ENCODE data around the gene PAK5.

PAK5 gene

DNA sequence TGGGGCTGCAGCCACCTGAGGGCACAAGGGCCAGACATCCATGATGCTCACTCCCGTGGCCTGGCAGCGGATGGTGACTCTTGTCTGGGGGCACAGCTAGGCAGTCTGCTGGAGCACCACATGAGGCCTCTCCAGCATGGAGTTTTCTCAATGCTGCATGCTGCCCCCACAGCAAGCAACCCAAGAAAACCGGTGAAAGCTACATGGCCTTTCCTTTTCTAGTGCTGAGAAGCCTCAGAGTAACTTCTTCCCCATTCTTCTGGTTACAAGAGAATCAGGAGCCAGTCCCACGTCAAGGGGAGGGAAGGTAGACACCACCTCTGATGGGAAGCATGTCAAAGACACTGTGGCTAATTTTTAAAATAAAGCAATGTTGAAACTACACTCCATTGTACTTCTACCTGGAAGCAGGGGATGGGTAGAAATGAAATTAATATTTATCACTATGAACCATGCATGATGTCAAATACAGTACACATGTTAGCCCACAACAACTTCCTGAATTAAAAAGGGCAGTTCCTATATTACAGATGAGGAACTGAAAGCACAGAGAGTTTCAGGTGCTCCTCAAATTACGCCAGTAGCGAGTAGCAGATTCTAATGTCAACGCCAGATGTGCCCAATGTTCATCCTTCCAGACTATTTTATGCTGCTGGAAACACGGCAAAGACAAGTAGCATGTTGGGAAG, 223.0 kb downstream of the PAK5 start:
- DNase-seq: no peak

DNA sequence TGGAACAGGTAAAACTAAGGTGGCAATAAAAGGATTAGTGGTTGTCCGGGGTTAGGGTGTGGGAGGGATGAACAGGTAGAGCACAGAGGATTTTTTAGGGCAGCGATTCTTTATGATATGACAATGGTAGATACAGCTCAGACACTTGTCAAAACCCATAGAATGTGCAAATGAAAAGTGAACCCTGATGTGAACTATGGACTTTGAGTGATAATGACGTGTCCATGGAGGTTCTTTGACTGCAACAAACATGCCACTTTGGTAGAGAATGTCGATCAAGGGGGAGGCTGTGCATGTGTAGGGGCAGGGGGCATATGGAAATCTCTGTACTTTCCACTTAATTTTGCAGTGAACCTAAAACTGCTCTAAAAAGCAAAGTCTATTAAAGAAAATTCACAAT, 223.8 kb downstream of the PAK5 start:
- no peak for DNase-seq

DNA sequence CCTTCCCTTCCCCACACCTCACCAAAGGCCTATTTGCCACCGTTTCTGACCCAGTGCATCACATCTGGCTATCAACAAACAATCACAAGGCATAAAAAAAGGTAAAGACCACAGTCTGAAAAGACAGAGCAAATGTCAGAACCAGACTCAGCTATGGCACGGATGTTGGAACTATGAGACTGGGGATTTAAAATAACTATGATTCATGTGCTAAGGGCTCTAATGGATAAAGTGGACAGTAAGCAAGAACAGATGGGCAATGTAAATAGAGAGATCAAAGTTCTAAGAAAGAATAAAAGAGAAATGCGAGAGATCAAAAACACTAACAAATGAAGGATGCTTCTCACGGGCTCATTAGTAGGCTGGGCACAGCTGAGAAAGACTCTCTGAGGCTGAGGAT, 225.0 kb downstream of the PAK5 start:
- DNase-seq: no peak

DNA sequence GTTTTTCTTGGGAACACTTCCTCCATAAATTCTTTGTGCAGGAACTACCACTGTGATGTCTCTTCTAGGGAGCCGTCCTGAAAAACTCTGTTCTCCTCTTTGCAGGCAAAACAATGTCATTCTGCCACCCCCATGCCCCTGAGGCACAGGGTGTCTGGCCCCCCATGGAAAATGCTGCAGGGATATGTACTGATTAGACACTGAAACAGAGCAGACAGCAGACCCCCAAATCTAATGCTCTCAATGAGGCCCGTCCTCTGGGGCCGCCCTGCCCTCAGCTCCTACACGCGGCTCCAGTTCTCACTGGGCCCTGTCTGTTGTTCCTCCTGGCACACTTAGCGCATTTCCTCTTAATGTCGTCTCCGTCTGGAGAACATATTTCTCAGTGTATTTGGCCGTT, 227.0 kb downstream of the PAK5 start:
- DNase-seq: no peak

DNA sequence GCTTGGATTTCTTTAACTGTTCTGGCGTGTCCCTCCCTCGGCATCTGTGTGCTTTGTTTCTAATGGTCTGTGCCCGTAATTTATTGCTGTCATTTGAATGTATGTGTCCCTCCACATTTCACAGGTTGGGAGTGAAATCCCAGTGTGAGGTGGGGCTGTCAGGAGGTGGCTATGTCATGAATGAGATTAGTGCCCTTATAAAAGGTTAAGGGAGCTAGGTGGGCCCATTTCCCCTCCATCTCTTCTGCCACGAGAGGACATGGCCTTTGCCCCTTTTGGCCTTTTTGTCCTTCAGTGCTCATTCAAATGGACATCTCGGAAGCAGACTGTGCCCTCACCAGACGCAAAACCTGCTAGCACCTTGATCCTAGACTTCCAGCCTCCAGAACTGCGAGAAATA, 228.2 kb downstream of the PAK5 start:
- DNase-seq: no peak

DNA sequence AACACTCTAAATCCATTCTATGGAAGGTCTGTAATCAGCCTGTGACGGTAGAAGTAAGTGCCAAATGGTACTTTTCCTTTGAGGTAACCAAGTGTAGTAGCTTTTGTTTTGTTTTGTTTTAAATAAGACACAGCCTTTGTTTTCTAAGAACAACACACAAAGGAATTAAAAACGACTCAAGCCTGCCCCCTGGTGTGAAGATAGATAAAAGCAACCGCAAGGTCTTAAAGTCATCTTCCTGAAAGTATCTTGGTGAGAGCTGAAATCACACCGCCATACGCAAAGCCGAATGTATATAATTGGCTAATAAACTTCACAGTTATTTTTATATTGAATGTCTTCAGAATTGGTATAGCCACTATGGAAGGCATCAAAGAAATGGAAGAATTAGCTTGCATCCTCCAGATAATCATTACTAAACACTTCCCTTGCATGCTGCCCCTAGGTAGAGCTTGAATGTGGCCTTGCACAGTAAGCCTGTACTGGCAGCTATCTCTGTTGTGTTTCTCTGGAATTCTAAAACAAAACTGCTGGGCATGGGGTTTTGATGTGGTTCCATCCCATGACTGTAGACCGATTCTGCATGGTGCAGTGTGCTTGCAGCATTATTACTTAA, 228.9 kb downstream of the PAK5 start:
- peak; percentile 70 for DNase-seq

DNA sequence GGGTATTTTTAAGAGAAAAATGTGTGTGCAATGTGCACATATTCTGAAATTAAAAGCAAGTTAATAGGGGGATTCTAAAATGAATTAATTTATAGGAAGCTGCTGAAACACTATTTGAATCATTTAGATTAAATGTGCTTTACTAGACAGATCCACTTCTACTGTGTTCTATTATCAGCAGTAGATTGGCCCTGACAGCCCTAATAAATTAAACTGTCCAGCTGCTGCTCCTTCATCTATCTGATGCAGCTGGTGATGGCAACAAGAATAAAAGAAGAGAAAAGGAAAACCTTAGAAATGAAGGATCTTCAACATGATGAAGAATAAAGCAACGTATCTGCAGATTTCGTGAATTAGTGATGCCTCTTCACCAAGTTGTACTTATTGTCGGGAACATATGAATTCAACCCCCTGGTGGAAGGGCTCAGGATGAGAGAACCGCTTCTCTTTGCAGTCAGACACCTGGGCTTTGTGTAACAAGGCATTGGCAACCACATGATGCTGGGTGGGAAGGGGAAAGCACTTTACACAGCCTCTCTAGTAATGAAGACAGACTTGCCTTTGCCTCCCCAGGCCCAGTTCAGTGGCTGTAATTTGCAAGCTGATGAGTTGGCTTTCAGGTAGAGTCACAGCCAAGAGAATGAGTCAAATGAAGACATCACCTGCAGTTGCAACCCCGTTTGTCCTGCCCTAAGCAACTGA, 230.1 kb downstream of the PAK5 start:
- no peak for DNase-seq

DNA sequence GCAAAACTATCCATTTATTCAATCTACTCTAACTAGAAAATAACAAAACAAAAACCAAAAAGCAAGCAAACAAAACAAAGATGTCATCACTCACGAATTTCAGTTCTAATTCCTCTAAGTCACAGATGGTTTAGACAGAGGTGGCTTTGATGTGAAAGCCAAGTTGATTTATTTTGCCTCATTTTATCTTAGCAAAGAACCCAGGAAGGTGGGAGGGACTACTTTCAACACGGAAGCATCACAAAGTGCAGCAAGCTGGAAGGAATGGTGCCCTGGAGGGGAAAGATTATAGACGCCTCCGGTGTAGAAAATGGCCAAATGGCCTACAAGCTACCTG, 236.1 kb downstream of the PAK5 start:
- DNase-seq: no peak

DNA sequence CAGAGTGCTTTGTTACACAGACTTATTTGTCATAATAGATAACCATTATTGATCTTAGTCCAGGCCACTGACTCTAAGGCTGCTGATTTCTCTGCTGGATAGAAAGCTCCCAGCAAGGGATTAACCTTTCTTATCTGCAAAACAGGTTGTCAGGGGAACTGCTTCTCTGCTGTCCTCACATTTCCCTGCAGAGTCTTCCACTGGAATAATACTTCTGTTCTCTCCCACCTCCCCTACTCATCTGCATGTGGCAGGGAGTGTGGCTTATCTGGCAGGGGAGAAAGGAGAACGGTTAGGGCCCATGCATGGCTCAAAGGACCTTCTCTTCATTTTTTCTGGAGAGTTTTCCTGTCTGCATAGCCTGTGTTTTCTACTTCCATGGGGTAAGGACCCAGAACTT, 238.3 kb downstream of the PAK5 start:
- no peak for DNase-seq

DNA sequence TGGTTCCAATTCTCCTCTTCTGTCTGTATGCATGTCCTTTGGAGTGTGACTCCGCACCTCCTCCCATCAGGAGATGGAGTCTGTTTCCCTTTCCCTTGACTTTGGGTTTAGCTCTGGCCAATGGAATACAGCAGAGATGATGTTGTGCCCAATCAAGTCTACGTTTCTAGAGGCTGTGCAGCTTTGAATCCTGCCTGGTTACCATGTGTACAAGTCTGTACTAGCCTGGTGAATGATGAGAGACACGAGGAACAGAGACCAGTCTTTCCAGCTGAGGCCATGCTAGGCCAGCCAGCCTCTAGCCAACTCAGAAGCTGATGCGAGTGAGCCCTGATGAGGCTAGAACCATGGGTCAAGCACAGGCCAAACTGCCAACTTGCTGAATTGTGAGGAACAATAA, 241.3 kb downstream of the PAK5 start:
- DNase-seq: no peak

DNA sequence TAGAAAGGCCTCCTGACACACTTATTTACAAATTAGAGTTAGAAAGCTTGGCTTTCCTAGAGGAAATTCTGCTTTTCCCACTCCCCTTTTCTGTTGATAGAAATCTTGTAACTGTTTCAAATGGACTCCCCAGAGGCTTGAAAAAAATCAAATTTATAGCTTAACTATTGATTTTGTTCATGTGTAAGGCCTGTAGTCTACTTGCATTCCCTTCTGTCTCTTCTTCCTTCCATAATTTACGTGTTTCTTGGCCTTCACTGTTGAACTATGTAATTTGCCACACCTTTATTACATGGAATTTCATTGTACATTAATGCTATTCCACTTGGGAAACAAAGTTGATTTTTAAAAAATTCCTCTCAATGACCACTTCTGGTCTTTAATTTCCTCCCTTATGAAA, 243.1 kb downstream of the PAK5 start:
- DNase-seq: no peak

DNA sequence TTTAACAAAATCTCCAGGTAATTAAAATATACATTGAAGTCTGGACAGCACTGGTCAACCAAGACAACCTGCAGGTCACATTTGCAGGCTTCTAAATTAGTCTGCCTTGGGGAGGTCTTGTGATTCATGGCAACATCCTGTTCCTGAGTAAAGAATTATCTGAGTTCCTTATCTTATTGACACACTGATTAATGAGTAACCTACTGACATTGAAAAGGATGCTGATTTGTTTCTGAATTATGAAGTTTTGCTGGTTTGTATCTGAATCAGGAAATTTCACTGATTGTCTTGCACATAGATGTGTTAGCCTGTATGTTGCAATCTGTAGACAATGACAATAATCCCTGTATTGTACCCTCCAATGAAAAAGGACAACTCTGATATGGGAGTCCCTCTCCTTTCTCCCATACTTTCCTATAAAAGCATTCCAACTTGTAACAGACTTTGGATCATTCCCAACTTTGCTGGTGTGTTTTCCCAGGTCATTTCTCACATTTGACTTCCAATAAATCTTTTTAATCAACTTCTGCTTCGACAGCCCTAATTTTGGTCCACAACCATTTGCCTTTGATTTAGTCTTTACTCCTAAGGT, 244.5 kb downstream of the PAK5 start:
- no peak for DNase-seq

DNA sequence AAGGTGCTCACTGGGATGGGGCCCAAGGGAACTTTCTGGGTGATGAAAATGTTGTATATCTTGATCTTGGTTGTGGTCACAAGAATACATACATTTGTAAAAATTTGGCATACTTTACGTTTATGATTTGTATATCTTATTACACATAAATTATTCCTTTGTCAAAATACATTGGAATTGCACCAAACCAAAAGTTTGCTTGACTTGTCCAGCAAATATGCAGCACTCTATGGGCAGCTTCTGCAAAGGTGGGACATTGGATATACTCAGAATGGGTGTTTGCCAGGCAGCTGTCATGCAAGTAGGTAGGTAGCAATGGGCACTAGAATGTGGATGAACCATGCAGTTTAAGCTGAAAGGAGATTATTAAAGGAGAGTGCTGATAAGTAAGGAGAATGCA, 246.5 kb downstream of the PAK5 start:
- DNase-seq: no peak

DNA sequence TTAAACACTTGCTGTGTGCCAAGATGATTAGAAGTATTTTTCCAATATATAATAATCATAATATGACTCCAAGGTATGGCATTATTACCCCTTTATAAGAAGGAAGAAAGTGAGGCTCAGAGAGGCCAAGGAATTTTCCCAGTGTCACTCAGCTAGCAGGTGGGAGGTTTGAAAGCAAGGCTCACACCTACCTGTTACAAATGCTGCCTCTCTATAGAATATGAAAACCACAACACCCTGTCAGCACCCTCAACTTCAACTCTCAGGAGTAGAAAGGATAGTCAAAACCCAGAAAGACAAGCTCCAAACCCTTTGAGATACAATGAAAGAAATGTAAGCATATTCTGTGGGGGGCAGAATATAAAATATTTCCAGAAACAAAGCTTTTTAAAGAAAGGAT, 247.8 kb downstream of the PAK5 start:
- no peak for DNase-seq

DNA sequence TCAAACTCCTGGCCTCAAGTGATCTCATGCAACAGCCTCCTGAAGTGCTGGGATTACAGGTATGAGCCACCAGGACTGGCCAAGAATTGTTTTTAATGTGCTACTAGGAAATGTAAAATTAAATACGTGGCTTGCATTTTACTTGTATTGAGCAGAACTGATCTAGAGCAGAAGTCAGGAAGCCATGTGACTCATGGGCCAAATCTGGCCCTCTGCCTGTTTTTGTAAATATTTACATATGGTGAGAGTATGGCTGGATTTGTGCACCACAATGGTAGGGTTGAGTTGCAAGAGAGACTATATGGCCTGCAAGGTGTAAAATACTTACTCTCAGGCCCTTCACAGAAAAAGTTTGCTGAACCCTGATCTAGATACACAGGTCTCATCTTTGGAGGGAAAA, 248.7 kb downstream of the PAK5 start:
- DNase-seq: peak; percentile 73

DNA sequence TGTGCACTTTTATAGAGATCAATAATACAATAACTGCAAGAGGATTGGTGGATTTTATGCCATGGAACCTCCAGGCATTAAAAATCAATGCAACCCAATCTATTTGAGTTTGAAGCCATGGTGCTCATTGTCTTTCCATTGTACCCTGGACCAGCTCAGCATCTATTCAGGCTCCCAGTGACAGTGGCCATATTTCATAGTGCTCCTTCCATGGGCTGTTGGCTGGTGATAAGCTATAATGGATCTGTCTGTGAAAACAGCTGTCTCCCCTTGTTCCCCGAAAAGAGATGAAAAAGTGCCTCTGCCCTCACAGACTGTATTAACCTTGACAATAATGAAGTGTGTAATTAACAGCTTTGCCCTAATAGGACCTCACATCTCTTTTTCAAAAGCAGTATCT, 250.2 kb downstream of the PAK5 start:
- no peak for DNase-seq

DNA sequence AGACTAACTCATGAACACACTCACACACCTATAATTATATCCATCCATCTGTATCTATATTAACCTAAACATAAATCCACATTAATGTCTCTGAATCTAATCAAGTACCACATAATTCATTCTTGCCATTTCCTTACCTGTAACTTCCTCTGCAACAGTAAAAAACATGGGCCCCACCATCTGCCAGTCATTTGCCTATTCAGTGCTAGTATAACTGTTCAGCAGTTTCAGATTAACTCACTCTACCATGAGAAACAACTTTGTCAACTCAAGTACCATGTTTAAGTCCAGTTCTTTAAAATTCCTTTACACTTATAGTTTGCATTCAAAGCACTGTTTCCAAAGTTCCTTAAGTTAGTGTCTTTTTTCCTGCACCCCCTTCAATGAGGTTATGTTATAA, 255.7 kb downstream of the PAK5 start:
- no peak for DNase-seq

DNA sequence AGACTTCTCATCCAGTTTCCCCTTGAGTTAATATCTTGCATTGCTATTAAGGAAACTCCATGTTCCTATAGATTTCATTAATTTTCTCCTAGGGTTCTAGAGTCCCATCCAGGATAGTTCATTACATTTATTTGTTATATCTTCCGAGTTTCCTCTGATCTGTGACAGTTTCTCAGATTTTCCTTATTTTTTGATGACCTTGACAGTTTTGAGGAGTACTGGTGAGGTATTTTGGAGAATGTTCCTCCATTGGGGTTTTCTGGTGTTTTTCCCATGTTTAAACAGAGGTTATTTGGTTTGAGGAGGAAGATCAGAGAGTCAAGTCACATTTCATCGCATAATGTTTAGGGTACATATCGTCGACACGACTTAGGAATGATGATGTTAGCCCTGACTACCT, 256.7 kb downstream of the PAK5 start:
- no peak for DNase-seq

DNA sequence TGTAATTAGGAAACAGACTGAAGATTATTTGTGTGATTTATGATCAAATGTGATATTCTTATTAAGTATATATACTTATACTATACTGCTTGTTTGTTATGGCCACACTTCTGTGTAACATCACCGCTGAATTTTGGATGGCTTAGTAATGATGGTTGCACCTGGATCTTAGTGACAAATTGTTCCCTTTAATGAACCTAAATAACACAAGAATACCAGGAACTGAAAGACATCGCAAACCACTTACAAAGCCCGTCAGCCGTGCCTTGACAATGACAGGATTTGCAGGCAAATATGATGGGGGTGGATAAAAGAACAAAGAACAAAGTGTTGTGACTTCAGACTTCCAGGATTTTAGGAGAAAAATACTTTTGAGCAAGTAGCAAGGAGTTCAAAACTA, 257.4 kb downstream of the PAK5 start:
- no peak for DNase-seq

DNA sequence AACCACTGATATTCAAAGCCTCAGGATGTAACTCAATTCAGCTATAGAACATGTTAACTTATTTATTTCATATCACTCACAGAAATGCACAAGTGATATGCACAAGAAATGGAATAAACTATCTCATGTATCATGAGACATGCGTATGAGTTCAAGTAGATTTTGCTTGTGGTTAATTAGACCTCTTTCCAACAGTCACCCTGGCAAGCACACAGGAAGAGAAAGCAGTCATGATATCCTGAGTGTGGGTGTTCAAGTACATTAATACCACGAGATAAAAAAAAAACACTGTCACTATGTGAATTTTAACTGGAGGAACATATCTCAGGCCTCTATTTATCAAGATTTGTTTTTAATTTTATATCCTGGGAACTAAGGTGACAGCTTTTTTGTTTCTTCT, 260.3 kb downstream of the PAK5 start:
- no peak for DNase-seq

DNA sequence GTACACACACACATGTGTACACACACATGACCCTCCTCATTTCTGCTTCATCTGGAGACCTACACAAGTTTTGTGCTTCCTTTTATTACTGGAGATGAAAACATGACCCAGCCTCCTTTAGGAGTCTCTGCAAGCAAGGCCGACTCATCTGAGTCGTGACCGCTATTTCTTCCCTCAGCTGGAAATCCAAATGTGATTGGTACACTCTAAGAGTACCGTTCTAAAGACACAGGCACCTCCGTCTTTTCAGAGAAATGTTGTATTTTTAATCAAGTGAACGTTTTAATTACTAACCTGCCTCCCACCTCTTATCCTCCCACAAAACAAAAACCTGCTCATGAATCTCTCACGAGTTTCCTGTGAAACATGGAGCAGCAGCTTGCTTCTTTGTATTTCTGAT, 261.5 kb downstream of the PAK5 start:
- no peak for DNase-seq

DNA sequence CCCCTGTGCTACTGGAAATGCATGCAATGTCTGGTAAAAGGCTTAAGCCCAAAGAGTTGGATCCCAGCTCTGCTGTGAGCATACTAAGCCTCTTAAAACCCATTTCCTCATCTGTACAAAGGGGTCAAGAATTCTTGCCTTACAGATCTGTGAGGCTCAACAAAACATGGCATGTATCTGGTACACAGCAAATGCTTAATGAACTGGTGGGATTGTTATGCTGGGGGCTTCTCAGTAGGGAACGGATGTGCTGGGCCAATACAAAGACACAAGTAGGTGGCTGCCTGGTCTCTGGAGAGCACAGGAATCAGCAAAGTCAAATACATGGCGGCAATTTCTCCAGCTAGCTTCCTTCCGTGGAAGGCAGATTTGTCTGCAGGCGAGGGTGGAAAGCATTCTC, 262.2 kb downstream of the PAK5 start:
- no peak for DNase-seq

DNA sequence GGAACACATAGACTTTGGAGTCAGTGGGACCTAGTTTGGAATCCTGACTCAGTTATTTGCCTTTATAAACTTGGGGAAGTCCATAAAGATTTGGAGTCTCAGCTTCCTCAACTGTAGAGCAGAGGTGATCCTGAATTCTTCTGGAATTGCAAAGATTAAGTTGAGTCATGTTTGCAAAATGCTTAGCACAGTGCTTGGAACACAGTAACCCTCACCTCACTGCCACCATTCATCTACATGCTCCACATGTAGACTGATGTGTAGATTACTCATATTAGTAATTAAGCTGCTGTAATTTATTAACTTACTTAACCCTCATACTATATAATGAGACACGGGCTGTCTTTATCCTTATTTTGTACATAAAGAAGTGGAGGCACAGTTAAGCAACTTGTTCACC, 263.0 kb downstream of the PAK5 start:
- no peak for DNase-seq

DNA sequence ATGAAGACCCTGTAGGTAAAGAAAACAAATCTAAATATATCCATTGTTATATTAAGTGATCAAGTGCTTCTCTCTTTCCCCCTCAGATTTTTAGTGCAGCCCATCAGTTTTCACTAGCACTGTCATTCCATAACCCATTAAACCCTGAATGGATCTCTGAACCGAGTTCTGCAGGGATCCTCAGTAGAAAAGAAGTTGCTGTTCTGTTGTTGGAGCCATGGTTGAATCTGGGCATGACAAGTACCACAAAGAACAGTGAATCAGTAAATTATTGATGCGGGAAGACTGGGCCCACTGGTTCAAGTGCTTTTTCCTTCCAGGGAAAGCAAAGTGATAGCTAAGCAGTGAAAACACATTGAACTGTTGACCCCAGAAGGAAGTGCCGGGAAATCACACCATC, 264.1 kb downstream of the PAK5 start:
- no peak for DNase-seq
